ACHN (cell line): Measurements from ENCODE around the gene DNAH12.
"Not testable (repeated sequence)": the region's sequence is repeated elsewhere in the genome, so short reads cannot be mapped to it uniquely, and the experiment has no call there.

Experiments used
- DNase-seq: peaks from one replicate; pipeline ENCODE4 v3.0.0-alpha.2; 2015
- in situ Hi-C: cut with HindIII; loops from 2 replicates; pipeline ENCODE4 v1.10.0; 2017; ENCODE audit warnings: low sequenced_read_pairs, low pct_ligation_motif_present, low pct_unique_long_range_greater_than_20kb

Gene DNAH12

GRCh38 chr3:57354768-57355167 lies 189.4 kb downstream of the DNAH12 start:
- no peak for DNase-seq
- in situ Hi-C loops: no loop called here

DNA sequence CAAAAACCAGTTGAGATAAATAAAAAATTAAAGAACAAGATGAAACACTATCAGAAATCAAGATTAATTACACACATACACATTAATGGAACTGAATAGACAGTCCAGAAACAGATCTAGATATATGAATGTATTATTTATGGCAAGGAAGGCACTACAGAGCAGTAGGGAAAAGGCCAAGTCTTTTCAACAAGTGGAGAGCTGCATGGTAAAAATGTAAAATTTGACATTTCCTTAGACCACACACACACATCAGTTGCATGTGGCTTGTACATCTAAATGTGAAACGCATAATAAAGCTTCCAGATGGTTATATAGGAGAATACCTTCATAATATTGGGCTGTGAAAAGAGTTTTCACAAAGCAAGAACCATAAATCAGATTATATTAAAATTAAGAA lies 193.9 kb downstream of the DNAH12 start:
- in situ Hi-C loops: no loop called here
- DNase-seq: no peak

GRCh38 chr3:57339071-57339642 lies 205.0 kb downstream of the DNAH12 start:
- in situ Hi-C loops, DNase-seq: not testable (repeated sequence)

GRCh38 chr3:57338272-57339070 lies 205.7 kb downstream of the DNAH12 start:
- DNase-seq, in situ Hi-C loops: not testable (repeated sequence)

DNA sequence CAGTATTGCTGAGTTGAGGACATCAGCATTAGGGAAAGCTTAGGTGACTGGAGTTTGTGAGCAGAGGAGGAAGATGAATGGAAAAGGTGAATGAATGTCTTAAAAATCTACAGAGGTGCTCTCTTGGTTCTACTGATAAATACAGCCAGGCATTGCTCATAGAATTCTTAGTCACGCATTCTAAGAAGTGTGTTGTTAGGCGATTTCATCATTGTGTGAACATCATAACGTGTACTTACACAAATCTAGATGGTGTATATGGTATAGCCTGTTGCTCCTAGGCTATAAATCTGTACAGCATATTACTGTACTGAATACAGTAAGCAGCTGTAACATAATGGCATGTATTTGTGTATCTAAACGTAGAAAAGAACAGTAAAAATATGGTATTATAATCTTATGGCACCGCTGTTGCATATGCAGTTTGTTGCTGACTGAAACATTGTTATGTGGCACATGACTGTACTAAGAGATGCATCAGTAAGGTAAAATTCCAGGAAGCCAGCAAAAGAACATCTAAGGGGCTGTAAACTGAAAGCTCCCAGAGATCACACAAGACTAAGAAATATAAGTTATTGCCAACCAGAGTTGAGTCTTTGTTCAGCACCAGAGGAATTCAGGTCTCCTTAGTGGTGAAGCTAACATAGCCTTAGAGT lies 208.7 kb downstream of the DNAH12 start:
- DNase-seq: no peak
- in situ Hi-C loops: no loop called here

DNA sequence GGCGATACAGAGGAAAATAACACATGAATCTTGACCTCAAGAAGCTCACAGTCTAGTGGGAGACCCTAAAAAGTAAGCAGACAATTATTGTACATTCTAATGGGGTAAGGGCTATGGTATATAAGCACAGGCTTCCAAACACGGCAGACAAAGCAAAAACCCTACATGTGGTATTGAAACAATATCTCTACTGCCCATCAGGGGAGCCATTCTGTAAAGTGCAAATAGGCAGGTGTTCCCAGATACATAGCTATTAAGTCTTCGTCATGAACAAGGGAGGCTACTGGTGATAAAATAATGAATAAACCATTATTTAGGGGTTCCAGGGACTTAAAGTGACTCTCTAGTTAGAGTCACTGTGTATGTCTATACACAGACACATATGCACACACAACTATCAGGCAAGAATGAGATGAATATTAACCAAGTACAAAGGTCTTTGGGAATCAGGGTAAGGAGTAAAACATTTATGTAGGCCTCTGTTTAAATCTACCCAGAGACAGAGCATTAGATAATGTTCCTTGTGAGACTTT lies 213.0 kb downstream of the DNAH12 start:
- in situ Hi-C loops: no loop called here
- DNase-seq: no peak

GRCh38 chr3:57326498-57326897 lies 217.6 kb downstream of the DNAH12 start:
- in situ Hi-C loops, DNase-seq: not testable (repeated sequence)

GRCh38 chr3:57314204-57314603 lies 229.9 kb downstream of the DNAH12 start:
- in situ Hi-C loops: no loop called here
- DNase-seq: no peak

GRCh38 chr3:57309769-57310360 lies 234.3 kb downstream of the DNAH12 start:
- DNase-seq: no peak
- in situ Hi-C loops: no loop called here

- in situ Hi-C loops: not testable (repeated sequence)
Measured at GRCh38 chr3:57303520-57303919, 240.6 kb downstream of the DNAH12 start.

GRCh38 chr3:57298041-57298440 lies 246.1 kb downstream of the DNAH12 start:
- DNase-seq: peak; percentile 64
- in situ Hi-C loops: no loop called here

More at GRCh38 chr3:57303520-57303919, 240.6 kb downstream of the DNAH12 start:
- DNase-seq: not testable (repeated sequence)

DNA sequence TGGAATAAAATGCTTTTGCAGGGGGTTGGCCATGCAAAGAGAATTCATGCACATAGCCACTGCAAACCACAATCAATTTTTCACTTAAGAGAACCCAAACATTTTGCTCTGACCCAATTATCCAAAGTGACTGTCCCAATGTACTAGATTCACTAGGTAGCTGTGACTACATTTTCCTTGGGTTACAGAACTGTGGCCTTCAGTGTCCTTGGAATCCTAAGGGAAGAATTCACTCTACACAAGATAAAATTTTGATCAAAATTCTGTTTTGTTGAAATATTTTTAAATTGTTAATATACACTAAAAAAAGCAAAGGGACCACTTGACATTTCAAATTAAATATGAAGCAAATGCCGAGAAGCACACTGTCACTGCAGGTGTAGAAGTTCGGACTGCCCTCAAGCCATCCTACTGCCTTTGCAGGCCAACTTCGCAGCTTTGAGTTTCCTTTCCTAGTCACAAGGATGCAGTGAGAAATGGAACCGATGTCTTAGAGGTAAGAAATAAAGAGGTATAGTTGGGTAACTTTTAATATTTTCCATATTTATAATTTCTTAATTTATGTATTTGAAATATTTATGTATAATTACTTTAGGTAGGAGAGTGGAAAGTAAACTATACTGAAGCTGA lies 251.1 kb downstream of the DNAH12 start:
- in situ Hi-C loops: no loop called here
- DNase-seq: no peak

DNA sequence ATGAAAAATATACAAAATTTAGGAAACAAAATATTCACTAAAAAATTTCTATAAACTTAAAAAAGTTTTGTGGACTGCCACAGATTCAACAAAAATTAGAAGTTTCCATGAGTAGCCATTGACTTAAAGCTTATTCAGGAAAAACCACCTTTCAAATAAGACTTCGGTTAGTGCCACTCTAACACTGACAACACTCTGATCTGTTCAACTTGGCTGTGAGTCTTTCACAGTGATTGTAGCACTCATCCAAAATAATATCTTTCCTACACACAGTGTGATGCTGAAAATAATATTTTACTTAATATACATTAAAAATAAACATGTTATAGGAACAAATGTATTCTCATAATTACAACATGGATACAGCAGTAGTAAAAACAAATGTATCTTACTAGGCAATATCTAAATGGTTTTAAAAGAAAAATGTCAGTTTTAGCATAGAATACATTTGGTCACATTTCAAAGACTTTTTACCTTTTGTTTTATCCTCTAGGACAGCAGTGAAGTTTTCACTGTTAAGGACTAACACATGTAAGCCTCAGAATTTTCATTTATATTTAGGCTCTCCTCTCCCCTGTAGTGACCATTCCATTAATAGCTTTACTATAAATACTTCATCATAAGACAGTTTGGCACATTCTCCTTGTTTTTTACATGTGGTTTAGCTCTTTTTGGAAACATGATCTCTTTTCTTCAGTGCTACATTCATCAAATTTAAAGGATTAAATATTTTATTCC lies 251.8 kb downstream of the DNAH12 start, which contains the start of gene ASB14:
Gene ASB14 (minus strand): TSS at position 527 of the 738 bp plus-strand sequence. CDS start 652 bp downstream, outside the sequence.
- in situ Hi-C loops: no loop called here

GRCh38 chr3:57288403-57288802 lies 255.7 kb downstream of the DNAH12 start:
- DNase-seq: no peak
- in situ Hi-C loops: no loop called here

More for the DNA sequence above, 251.8 kb downstream of the DNAH12 start, which contains the start of gene ASB14:
- no peak for DNase-seq

DNA sequence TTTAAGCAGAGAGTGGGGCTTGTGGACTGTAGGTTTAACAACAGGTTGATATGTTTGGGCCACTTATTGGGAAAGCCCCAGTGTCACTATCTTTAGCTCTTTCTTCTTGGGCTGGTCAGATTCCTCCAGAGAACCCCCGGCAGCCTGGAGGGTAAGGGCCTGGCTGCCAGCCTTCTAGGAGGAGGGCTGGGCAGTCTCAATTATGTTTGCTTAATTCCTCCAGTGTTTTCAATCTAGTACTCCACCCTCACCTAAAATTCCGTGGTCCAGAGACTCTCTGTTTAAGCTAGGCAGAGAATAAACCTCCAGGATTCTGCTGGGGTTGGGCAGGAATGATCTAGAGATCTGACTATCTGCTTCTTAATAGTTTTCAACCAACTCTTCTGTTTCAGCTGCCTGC lies 256.9 kb downstream of the DNAH12 start:
- in situ Hi-C loops: no loop called here
- DNase-seq: no peak

- DNase-seq: no peak
Measured at GRCh38 chr3:57283334-57283733, 260.8 kb downstream of the DNAH12 start.

DNA sequence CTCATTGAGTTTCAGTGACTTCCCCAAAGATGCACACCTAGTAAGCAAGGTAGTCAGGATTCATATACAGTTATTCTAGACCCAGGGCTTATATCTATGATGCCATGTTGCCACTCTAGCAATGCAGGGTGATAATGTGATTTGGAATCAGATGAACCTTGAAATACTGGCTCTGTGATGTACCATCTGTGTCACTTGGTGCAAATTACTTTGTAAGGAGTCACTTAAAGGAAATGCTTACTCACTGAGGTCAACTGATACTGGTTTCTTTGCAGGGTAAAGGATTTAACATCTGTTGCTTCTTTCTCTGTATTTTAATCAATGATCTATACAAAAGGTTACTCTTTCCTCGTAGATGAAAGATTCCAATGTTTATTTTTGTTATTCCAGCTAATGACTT lies 262.4 kb downstream of the DNAH12 start:
- DNase-seq: peak; percentile 25
- in situ Hi-C loops: no loop called here

More at GRCh38 chr3:57283334-57283733, 260.8 kb downstream of the DNAH12 start:
- in situ Hi-C loops: no loop called here

GRCh38 chr3:57279685-57280084 lies 264.5 kb downstream of the DNAH12 start:
- no peak for DNase-seq
- in situ Hi-C loops: no loop called here
